ENCODE data around the gene MED27.

DNA sequence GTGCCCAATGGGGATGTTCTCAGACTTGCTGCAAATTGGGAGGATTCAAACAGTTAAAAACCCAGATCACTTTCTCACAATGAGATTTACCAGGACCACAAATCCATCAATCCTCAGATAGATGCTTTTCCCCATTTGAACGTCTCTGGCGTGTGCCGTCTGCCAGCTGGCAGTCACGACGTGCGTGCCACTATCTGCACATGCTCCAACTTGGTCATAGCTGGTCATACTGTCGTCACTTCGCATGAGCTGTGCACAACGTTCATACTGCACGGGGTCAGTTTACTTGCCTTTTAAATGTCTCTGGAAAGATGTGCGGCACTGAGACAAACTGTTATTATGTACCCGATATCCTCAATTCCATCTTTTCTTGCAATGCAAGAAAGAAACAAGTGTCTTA is 221.5 kb downstream of the MED27 start:
- TF ChIP-seq, protein P1, sequence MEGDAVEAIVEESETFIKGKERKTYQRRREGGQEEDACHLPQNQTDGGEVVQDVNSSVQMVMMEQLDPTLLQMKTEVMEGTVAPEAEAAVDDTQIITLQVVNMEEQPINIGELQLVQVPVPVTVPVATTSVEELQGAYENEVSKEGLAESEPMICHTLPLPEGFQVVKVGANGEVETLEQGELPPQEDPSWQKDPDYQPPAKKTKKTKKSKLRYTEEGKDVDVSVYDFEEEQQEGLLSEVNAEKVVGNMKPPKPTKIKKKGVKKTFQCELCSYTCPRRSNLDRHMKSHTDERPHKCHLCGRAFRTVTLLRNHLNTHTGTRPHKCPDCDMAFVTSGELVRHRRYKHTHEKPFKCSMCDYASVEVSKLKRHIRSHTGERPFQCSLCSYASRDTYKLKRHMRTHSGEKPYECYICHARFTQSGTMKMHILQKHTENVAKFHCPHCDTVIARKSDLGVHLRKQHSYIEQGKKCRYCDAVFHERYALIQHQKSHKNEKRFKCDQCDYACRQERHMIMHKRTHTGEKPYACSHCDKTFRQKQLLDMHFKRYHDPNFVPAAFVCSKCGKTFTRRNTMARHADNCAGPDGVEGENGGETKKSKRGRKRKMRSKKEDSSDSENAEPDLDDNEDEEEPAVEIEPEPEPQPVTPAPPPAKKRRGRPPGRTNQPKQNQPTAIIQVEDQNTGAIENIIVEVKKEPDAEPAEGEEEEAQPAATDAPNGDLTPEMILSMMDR (IDR thresholded peaks at IDR 0.05): no peak
- TF ChIP-seq POLR2A (IDR thresholded peaks at IDR 0.05): no peak
